Activated CD8-positive, alpha-beta memory T cell treated with anti-CD3 and anti-CD28 coated beads for 48 hours (primary cell): ENCODE measurements around the gene EIF2B5.

Source experiments
- DNase-seq, 3 experiments: peaks; one replicate each; pipeline ENCODE4 v3.0.0-alpha.2; 2020; ENCODE audit warnings: low read depth in 2 of 3, low spot score in 2 of 3

EIF2B5 gene

GRCh38 chr3:184193991-184194539 lies 58.9 kb downstream of the EIF2B5 start:
- no peak for DNase-seq
